ACHN (cell line): ENCODE results near the gene CCDC80.
A peak's percentile ranks its signal among the peaks of the same experiment; 100 is the strongest.
"Not testable (repeated sequence)": the region's sequence is repeated elsewhere in the genome, so short reads cannot be mapped to it uniquely, and the experiment has no call there.

Source experiments
- DNase-seq: peaks from one replicate; pipeline ENCODE4 v3.0.0-alpha.2; 2015
- in situ Hi-C: cut with HindIII; loops from 2 replicates; pipeline ENCODE4 v1.10.0; 2017; ENCODE audit warnings: low sequenced_read_pairs, low pct_ligation_motif_present, low pct_unique_long_range_greater_than_20kb

Gene CCDC80

GRCh38 chr3:112564247-112564939 is 76.5 kb downstream of the CCDC80 start:
- DNase-seq, in situ Hi-C loops: not testable (repeated sequence)

- peak; percentile 96 for DNase-seq
- in situ Hi-C loops, result no loop called here
Measured at GRCh38 chr3:112561734-112562529, 79.0 kb downstream of the CCDC80 start, which contains the start of the genes ATG3 and SLC35A5. Gene ATG3 (minus strand): TSS chr3:112561962. CDS start chr3:112561528, 434 bp downstream. Gene SLC35A5 (plus strand): TSS chr3:112562045. CDS start chr3:112563404, 1,359 bp downstream.

GRCh38 chr3:112561484-112561733 is 79.5 kb downstream of the CCDC80 start:
- in situ Hi-C loops, result no loop called here
- no peak for DNase-seq

- in situ Hi-C loops, result no loop called here
- peak; percentile 84 for DNase-seq
Measured at GRCh38 chr3:112560721-112561483, 80.0 kb downstream of the CCDC80 start.

- in situ Hi-C loops, result no loop called here
Measured at GRCh38 chr3:112560307-112560706, 80.6 kb downstream of the CCDC80 start.

GRCh38 chr3:112557976-112558375 is 83.0 kb downstream of the CCDC80 start:
- in situ Hi-C loops, result no loop called here
- DNase-seq, result no peak

More at GRCh38 chr3:112560307-112560706, 80.6 kb downstream of the CCDC80 start:
- no peak for DNase-seq

- no peak for DNase-seq
- in situ Hi-C loops, result no loop called here
Measured at GRCh38 chr3:112555535-112556170, 85.3 kb downstream of the CCDC80 start.

GRCh38 chr3:112550859-112551258 is 90.1 kb downstream of the CCDC80 start:
- DNase-seq, result no peak
- in situ Hi-C loops, result no loop called here
